Mucosa of descending colon (tissue), 3 donors: ENCODE measurements around the gene RFNG. TPM values are rescaled to one million over a fixed set of nuclear protein-coding genes. Genes with fewer than 3 reads are reported as not detected.
A peak's percentile ranks its signal among the peaks of the same experiment; 100 is the strongest.

Source experiments
- ATAC-seq: fragments of 200-7000 bp; cut with Tn5 transposase; one replicate; pipeline ENCODE4 v1.9.1; 2020; ENCODE audit warnings: mild to moderate bottlenecking, moderate library complexity
- DNase-seq, 3 donors: peaks; one replicate each; pipeline ENCODE4 v3.0.0-alpha.2; 2020
- H3K36me3 ChIP-seq: fragments of 200-600 bp; one replicate; pipeline ENCODE4 v1.8.0; 2021; ENCODE audit warnings: low read depth, mild to moderate bottlenecking
- H3K4me1 ChIP-seq: fragments of 200-600 bp; one replicate; pipeline ENCODE4 v1.8.0; 2021; ENCODE audit warnings: low read depth, mild to moderate bottlenecking
- H3K4me3 ChIP-seq: fragments of 200-600 bp; one replicate; pipeline ENCODE4 v1.8.0; 2021; ENCODE audit warnings: mild to moderate bottlenecking
- H3K9me3 ChIP-seq: fragments of 200-600 bp; one replicate; pipeline ENCODE4 v1.8.0; 2021; ENCODE audit warnings: mild to moderate bottlenecking
- CTCF ChIP-seq: fragments of 200-600 bp; IDR thresholded peaks from one replicate; pipeline ENCODE4 v1.8.0; 2022; ENCODE audit warnings: antibody characterized with exemption, mild to moderate bottlenecking
- intact Hi-C, 2 donors: fragments of 100-400 bp; cut with DNase I in 1 of 2; cut with micrococcal nuclease in 1 of 2; formaldehyde crosslinking; loops; one replicate each; pipeline versions ENCODE4 v1.11.0 to v1.11.1; 2022; cut with DNase I, micrococcal nuclease
- total RNA-seq, 3 donors: library from RNA; stranded (reverse); fragmentation: NEBNext Ultra II Directional in 2 of 3; extraction: Animal tissue kit (Norgen Biotek cat#: 25700) in 2 of 3; gene quantifications; one replicate each; pipeline versions ENCODE4 v1.2.1 to v1.2.4, GENCODE V29; 2021 to 2023
- donor health status: DM: no; HTN: no; CAD: no; lungs with moderate emphysema.
- donor health status: DM: no; HTN: no; CAD: no.
- donor health status: DM: no; HTN: yes; CAD: no.

Gene RFNG
- total RNA-seq, 3 donors from 2014 or later, result 30.7 to 37.9 (median 30.9) TPM

GRCh38 chr17:82031885-82032627 is 19.6 kb downstream of the RFNG start:
- DNase-seq (peak; percentile 79 to 87 (median 84)), ATAC-seq (peak; percentile 65)
- intact Hi-C loops, result loop anchor here (5.0 to 10.0 kb wide), 2 partner anchors 120 to 123 kb away; no protein-coding TSS in a partner anchor

GRCh38 chr17:82031303-82031884 is 20.2 kb downstream of the RFNG start, which contains the start of gene RAC3:
TSS of gene RAC3 (plus strand) at chr17:82031678. CDS start at chr17:82031762, 84 bp downstream.
- H3K4me1 ChIP-seq, result peaks cover 16% of the 10 kb centered on the region
- H3K9me3 ChIP-seq, result no peaks in the 10 kb centered on the region
- H3K4me3 ChIP-seq, result no peak within 1 kb of the TSS
- peak; percentile 13 for ATAC-seq
- TF ChIP-seq CTCF, result no peak
- H3K36me3 ChIP-seq, result no peaks in the 10 kb centered on the region
- intact Hi-C loops, result loop anchor here (5.0 to 10.0 kb wide), 2 partner anchors 121 to 123 kb away; no protein-coding TSS in a partner anchor
- DNase-seq, result no peak

More at GRCh38 chr17:82031885-82032627, 19.6 kb downstream of the RFNG start:
- no peak for TF ChIP-seq CTCF
- no peaks in the 10 kb centered on the region for H3K36me3 ChIP-seq
- no peaks in the 10 kb centered on the region for H3K9me3 ChIP-seq
- H3K4me1 ChIP-seq, result peaks cover 19% of the 10 kb centered on the region
- H3K4me3 ChIP-seq, result no peak overlapping the region

GRCh38 chr17:82030470-82031302 is 20.9 kb downstream of the RFNG start:
- H3K36me3 ChIP-seq, result no peaks in the 10 kb centered on the region
- DNase-seq (peak; percentile 78 to 92 (median 92)), ATAC-seq (peak; percentile 94)
- intact Hi-C loops, result loop anchor here (5.0 to 10.0 kb wide), 2 partner anchors 122 to 124 kb away; no protein-coding TSS in a partner anchor
- peaks cover 12% of the 10 kb centered on the region for H3K4me1 ChIP-seq
- TF ChIP-seq CTCF, result peak; percentile 87
- H3K9me3 ChIP-seq, result no peaks in the 10 kb centered on the region
- H3K4me3 ChIP-seq, result no peak overlapping the region

- intact Hi-C loops, result loop anchor here (5.0 to 10.0 kb wide), 2 partner anchors 122 to 125 kb away; no protein-coding TSS in a partner anchor
- H3K4me3 ChIP-seq, result no peak overlapping the region
- H3K36me3 ChIP-seq, result no peaks in the 10 kb centered on the region
- peaks cover 12% of the 10 kb centered on the region for H3K4me1 ChIP-seq
- no peaks in the 10 kb centered on the region for H3K9me3 ChIP-seq
- DNase-seq (no peak), ATAC-seq (peak; percentile 4)
- TF ChIP-seq CTCF, result no peak
Observed at GRCh38 chr17:82029990-82030469, 21.6 kb downstream of the RFNG start.

- Histone ChIP-seq H3K4me1 (peaks cover 12% of the 10 kb centered on the region), H3K9me3 (no peaks in the 10 kb centered on the region), H3K36me3 (no peaks in the 10 kb centered on the region), H3K4me3 (no peak overlapping the region)
- ATAC-seq, result no peak
- intact Hi-C loops, result no loop called here
- no peak for TF ChIP-seq CTCF
- no peak for DNase-seq
Observed at GRCh38 chr17:82029391-82029790, 22.2 kb downstream of the RFNG start.
